Body of pancreas (tissue), 4 donors: ENCODE data around the gene PEAK1. TPM values are rescaled to one million over a fixed set of nuclear protein-coding genes. Genes with fewer than 3 reads are reported as not detected.
A peak's percentile ranks its signal among the peaks of the same experiment; 100 is the strongest.
"Not testable (repeated sequence)": the region's sequence is repeated elsewhere in the genome, so short reads cannot be mapped to it uniquely, and the experiment has no call there.

Experiments
- ATAC-seq: fragments of 150-250 bp; one replicate; pipeline ENCODE4 v1.9.1; 2016
- DNase-seq, 4 donors: peaks; one replicate each; pipeline ENCODE4 v3.0.0-alpha.2; 2019
- H3K27ac ChIP-seq, 4 donors: fragments of 200-600 bp; sonication (generic); 1 replicate in 3 of 4; 2 replicates in 1 of 4; pipeline versions ENCODE4 v1.5.1 to v1.6.1; 2016 to 2019; ENCODE audit warnings: mild to moderate bottlenecking in 1 of 4, mixed read lengths in 1 of 4, moderate library complexity in 1 of 4
- H3K27me3 ChIP-seq, 2 donors: fragments of 200-600 bp; sonication (generic); one replicate each; pipeline ENCODE4 v1.6.0; 2016; ENCODE audit warnings: mild to moderate bottlenecking in 1 of 2
- H3K36me3 ChIP-seq, 2 donors: fragments of 200-600 bp; sonication (generic); replicated peaks in 1 of 2; 2 replicates each; pipeline ENCODE4 v1.5.1; 2016; ENCODE audit warnings: low read depth in 2 of 2; ENCODE audit not compliant: insufficient read depth in 1 of 2
- H3K4me1 ChIP-seq: fragments of 200-600 bp; sonication (generic); one replicate; pipeline ENCODE4 v1.6.0; 2016
- H3K4me3 ChIP-seq, 2 donors: fragments of 200-600 bp; sonication (generic); 1 replicate in 1 of 2; 2 replicates in 1 of 2; pipeline ENCODE4 v1.5.1; 2016 to 2019
- H3K9me3 ChIP-seq, 3 donors: fragments of 200-600 bp; sonication (generic); 1 replicate in 2 of 3; 2 replicates in 1 of 3; pipeline ENCODE4 v1.5.1; 2016
- POLR2A ChIP-seq, 3 donors: fragments of 450-650 bp; IDR thresholded peaks; one replicate each; pipeline ENCODE4 v1.6.1; 2016; ENCODE audit warnings: antibody characterized with exemption in 3 of 3, mild to moderate bottlenecking in 2 of 3
- WGBS, 2 donors: methylation state at CpG; one replicate each; pipeline ENCODE4 v1.1.5; 2017; 5-methylcytosine and 5-hydroxymethylcytosine counted together
- intact Hi-C: fragments of 100-400 bp; cut with DNase I; formaldehyde crosslinking; loops from one replicate; pipeline ENCODE4 v1.15.1; 2023
- total RNA-seq, 2 donors: library from RNA; depleted of rRNA; stranded (reverse); fragments of >200 nt; gene quantifications; one replicate each; pipeline ENCODE4 v1.1.0, GENCODE V29; 2016
- TF ChIP-seq, protein P1 (sequence below), 7 experiments: fragments of 450-650 bp in 4 of 7; fragments of 200-600 bp in 3 of 7; sonication (generic) in 3 of 7; IDR thresholded peaks; one replicate each; pipeline ENCODE4 v1.5.1; 2016 to 2019; ENCODE audit warnings: antibody characterized with exemption in 7 of 7

PEAK1 gene
- total RNA-seq, 2 donors from 2014 or later = 12.5 to 13.2 TPM

DNA sequence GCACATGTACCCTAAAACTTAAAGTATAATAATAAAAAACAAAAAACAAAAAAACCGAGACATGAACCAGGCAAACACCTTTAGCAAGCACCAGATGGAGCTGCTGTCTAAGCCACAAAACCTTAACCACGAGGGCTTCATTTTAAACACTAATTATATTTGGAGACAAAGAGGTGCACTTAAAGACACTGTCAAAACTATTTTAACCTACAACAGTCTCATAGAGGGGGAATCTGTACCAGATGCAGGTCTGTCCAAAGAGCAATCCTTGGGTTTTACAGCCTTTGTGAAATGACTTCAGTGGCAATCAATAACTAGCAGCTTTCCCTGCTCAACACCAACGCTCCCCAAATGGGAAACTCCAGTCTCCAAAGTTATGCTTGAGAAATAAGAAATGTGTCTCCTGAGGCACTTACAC, 233.3 kb downstream of the PEAK1 start:
- peak in 1 of 4 donors; percentile 20 for DNase-seq
- Histone ChIP-seq H3K4me1 (peaks cover 32% of the 10 kb centered on the region), H3K27me3 (no peaks in the 10 kb centered on the region)

DNA sequence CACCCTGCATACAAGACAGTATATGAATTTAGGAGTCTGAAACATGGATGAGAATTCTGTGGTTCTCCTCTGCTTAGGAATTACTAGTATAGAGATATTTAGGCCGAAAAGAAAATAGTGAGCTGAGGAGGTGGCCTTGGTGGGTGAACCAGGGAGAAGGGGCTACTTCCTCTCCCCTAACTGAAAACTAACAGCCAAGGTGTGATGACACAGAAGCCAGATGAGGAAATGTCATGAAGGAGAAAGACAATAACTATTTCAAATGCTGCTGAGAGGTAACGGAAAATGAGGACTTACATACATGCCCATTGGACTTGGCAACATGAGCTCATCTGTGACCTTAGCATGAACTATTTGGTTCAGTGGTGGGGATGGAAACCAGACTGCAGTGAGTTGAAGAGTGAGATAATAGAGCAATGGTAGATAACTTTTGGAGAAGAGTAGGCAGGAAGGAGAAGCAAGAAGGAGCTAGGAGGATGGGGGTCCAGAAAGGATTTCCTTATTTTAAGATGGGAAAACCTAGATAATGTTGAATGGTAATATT, 234.6 kb downstream of the PEAK1 start:
- ATAC-seq (no peak), DNase-seq (no peak)
- no peak overlapping the region for H3K27ac ChIP-seq
- TF ChIP-seq, protein P1, sequence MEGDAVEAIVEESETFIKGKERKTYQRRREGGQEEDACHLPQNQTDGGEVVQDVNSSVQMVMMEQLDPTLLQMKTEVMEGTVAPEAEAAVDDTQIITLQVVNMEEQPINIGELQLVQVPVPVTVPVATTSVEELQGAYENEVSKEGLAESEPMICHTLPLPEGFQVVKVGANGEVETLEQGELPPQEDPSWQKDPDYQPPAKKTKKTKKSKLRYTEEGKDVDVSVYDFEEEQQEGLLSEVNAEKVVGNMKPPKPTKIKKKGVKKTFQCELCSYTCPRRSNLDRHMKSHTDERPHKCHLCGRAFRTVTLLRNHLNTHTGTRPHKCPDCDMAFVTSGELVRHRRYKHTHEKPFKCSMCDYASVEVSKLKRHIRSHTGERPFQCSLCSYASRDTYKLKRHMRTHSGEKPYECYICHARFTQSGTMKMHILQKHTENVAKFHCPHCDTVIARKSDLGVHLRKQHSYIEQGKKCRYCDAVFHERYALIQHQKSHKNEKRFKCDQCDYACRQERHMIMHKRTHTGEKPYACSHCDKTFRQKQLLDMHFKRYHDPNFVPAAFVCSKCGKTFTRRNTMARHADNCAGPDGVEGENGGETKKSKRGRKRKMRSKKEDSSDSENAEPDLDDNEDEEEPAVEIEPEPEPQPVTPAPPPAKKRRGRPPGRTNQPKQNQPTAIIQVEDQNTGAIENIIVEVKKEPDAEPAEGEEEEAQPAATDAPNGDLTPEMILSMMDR (IDR thresholded peaks at IDR 0.05) = no peak
- TF ChIP-seq POLR2A (IDR thresholded peaks at IDR 0.05) = no peak
- no peaks in the 10 kb centered on the region for H3K9me3 ChIP-seq
- WGBS, 2 donors = 80 to 85% methylated on average over 2 of the region's 2 CpGs
- no peak overlapping the region for H3K4me3 ChIP-seq
- intact Hi-C loops = no loop called here
- H3K36me3 ChIP-seq = no peaks in the 10 kb centered on the region
- peaks cover 32% of the 10 kb centered on the region for H3K4me1 ChIP-seq
- no peaks in the 10 kb centered on the region for H3K27me3 ChIP-seq

More for the DNA sequence above, 233.3 kb downstream of the PEAK1 start:
- Histone ChIP-seq H3K27ac (peak overlapping the region in 3 of 4 donors; percentile 6 to 48 (median 44)), H3K4me3 (no peak overlapping the region), H3K36me3 (no peaks in the 10 kb centered on the region), H3K9me3 (no peaks in the 10 kb centered on the region)
- intact Hi-C loops = no loop called here
- TF ChIP-seq, protein P1 (IDR thresholded peaks at IDR 0.05) = peak; percentile 26 to 88 (median 62)
- no peak for TF ChIP-seq POLR2A (IDR thresholded peaks at IDR 0.05)
- peak; percentile 39 for ATAC-seq
- WGBS, 2 donors = 12 to 27% methylated on average over 3 of the region's 3 CpGs

DNA sequence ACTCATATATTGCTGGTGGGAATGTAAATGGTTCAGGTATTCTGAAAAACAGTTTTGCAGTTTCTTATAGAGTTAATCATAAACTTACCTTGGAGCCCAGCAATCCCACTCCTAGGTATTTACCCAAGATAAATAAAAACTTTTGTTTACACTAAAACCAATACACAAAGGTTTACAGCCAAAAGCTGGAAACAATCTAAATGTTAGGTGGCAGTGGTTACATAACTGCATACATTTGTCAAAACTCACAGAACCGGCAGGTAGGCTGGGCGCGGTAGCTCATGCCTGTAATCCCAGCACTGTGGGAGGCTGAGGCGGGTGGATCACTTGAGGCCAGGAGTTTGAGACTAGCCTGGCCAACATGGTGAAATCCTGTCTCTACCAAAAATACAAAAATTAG, 235.6 kb downstream of the PEAK1 start:
- WGBS, 2 donors = 26% methylated on average over 4 of the region's 4 CpGs
- H3K4me3 ChIP-seq, H3K27me3 ChIP-seq, H3K9me3 ChIP-seq, intact Hi-C loops, H3K36me3 ChIP-seq: not testable (repeated sequence)
- peak; percentile 51 for ATAC-seq
- peak overlapping the region in 2 of 4 donors; percentile 22 to 35 for H3K27ac ChIP-seq
- peaks cover 41% of the 10 kb centered on the region for H3K4me1 ChIP-seq
- peak; percentile 25 to 61 (median 30) for DNase-seq

GRCh38 chr15:77183066-77183465, 236.8 kb downstream of the PEAK1 start:
- intact Hi-C loops = no loop called here

DNA sequence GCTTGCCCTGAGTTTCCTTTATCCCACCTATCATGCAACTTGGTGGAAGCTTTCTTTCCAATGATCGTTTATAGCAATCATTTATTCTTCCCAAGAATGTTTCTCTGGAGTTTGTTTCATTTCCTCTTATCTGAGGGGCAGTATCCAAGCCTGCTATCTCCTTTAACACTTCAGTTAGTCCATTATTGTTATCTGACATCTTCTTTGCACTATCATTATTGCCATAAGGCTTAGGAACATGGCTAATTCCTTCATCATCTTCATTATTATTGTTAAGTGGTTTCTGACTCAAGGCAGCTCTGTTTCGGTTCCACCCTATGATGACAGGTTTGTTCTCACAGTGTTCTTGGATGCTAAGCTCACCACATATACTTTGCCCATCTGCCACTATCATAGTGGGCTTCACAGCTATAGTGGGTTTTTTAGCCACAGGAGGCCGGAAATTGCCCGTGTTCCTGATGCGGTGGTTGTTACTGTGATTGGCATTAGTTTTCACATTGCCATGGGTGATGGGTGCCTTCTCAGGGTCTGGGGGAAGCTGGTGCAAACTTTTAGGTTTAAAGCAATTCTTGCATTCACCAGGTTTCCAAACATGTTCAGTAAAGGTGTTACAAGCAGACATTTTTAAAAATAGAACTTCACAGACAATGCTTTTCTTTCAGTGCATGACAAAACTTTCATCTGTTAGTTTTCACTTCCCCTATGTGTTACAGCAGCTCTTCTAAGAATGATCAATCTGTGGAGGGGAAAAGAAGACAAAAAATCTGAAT, 238.4 kb downstream of the PEAK1 start:
- TF ChIP-seq, protein P1 (IDR thresholded peaks at IDR 0.05) = no peak
- no peak for TF ChIP-seq POLR2A (IDR thresholded peaks at IDR 0.05)
- no peak overlapping the region for H3K4me3 ChIP-seq
- peaks cover 32% of the 10 kb centered on the region for H3K4me1 ChIP-seq
- H3K9me3 ChIP-seq = no peaks in the 10 kb centered on the region
- no peaks in the 10 kb centered on the region for H3K36me3 ChIP-seq
- no peaks in the 10 kb centered on the region for H3K27me3 ChIP-seq
- H3K27ac ChIP-seq = no peak overlapping the region
- DNase-seq = no peak
- WGBS, 2 donors = 83 to 88% methylated on average over 5 of the region's 5 CpGs
- no peak for ATAC-seq
- intact Hi-C loops = no loop called here

More at GRCh38 chr15:77183066-77183465, 236.8 kb downstream of the PEAK1 start:
- Histone ChIP-seq H3K4me3 (no peak overlapping the region), H3K4me1 (peaks cover 41% of the 10 kb centered on the region), H3K27me3 (no peaks in the 10 kb centered on the region), H3K9me3 (no peaks in the 10 kb centered on the region), H3K36me3 (no peaks in the 10 kb centered on the region), H3K27ac (no peak overlapping the region)
- WGBS, 2 donors = 84 to 94% methylated on average over 3 of the region's 3 CpGs
- no peak for DNase-seq
- no peak for ATAC-seq
- TF ChIP-seq, protein P1 (IDR thresholded peaks at IDR 0.05) = no peak
- no peak for TF ChIP-seq POLR2A (IDR thresholded peaks at IDR 0.05)
